OCI-LY3 (cell line): ENCODE data around the gene CDC14B.
A peak's percentile ranks its signal among the peaks of the same experiment; 100 is the strongest.

Experiments
- H2AFZ ChIP-seq: fragments of 200-600, 300-600 bp; shearing (Covaris generic); 2 replicates; pipeline ENCODE4 v1.6.0; 2014; ENCODE audit warnings: antibody characterized with exemption, low read depth, low read length
- H3K27ac ChIP-seq: fragments of 200-600, 300-600 bp; sonication (generic); 2 replicates; pipeline ENCODE4 v1.5.1; 2014; ENCODE audit warnings: mild to moderate bottlenecking, low read length, moderate library complexity, mixed read lengths
- H3K27me3 ChIP-seq: fragments of 200-600, 300-600 bp; sonication (generic); 2 replicates; pipeline ENCODE4 v1.6.1; 2014; ENCODE audit warnings: low read depth, low read length, mixed read lengths
- H3K36me3 ChIP-seq: fragments of 200-600, 300-600 bp; sonication (generic); replicated peaks from 2 replicates; pipeline ENCODE3; 2014; ENCODE audit warnings: low read depth, low read length, mixed read lengths
- H3K4me1 ChIP-seq: fragments of 300-600, 200-600 bp; sonication (generic); 2 replicates; pipeline ENCODE4 v1.6.1; 2014; ENCODE audit warnings: low read length, mixed read lengths
- H3K4me2 ChIP-seq: fragments of 200-600, 300-600 bp; sonication (generic); 2 replicates; pipeline ENCODE4 v1.6.1; 2014; ENCODE audit warnings: low read length, mixed read lengths
- H3K4me3 ChIP-seq: fragments of 300-600, 200-600 bp; sonication (generic); 2 replicates; pipeline ENCODE4 v1.5.1; 2014; ENCODE audit warnings: antibody characterized with exemption, mild to moderate bottlenecking, low read length, moderate library complexity
- H3K79me2 ChIP-seq: fragments of 300-600, 200-600 bp; shearing (Covaris generic); 2 replicates; pipeline ENCODE4 v1.6.1; 2014; ENCODE audit warnings: mild to moderate bottlenecking, low read length, mixed read lengths
- H3K9ac ChIP-seq: fragments of 300-600, 200-600 bp; shearing (Covaris generic); 2 replicates; pipeline ENCODE4 v1.6.0; 2014; ENCODE audit warnings: mild to moderate bottlenecking, low read length, moderate library complexity
- H3K9me3 ChIP-seq: fragments of 200-600, 300-600 bp; shearing (Covaris generic); 2 replicates; pipeline ENCODE4 v1.6.1; 2014; ENCODE audit warnings: low read length, mixed read lengths; ENCODE audit not compliant: insufficient read depth
- H4K20me1 ChIP-seq: fragments of 200-600, 300-600 bp; sonication (generic); 2 replicates; pipeline ENCODE4 v1.6.1; 2016; ENCODE audit warnings: low read length, mixed read lengths; ENCODE audit not compliant: insufficient read depth
- EZH2phosphoT487 ChIP-seq: fragments of 200-600 bp; shearing (Covaris generic); IDR thresholded peaks from 2 replicates; pipeline ENCODE4 v1.6.1; 2018; ENCODE audit warnings: antibody characterized with exemption, mixed run types, low read depth
- TF ChIP-seq, protein P1 (sequence below): fragments of 200-600, 300-600 bp; sonication (generic); IDR thresholded peaks from 2 replicates; pipeline ENCODE4 v1.5.1; 2014; ENCODE audit warnings: antibody characterized with exemption, low read length, low read depth

Gene CDC14B

DNA sequence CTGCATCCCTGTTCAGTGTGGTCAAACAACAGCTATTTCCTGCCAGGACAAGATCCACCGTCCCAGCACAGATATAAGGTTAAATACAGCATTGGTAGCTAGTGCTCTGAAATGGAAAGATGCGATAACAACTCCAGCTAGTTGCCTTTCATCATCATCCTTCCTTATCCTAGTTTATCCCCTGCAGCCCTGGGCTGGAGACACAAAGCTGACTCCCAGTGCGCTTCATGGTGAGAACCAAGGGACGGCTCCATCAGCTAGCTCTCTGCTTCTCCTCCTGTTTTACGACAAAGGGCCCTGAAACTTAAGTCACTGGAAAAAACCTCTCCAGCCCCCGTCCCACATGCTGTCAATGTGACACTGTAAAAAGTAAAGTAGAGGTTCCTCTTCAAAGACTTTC lies 37.9 kb downstream of the CDC14B start:
- no peak overlapping the region for H3K27ac ChIP-seq
- no peaks in the 10 kb centered on the region for H3K36me3 ChIP-seq
- H4K20me1 ChIP-seq: no peaks in the 10 kb centered on the region
- H3K27me3 ChIP-seq: no peaks in the 10 kb centered on the region
- peak overlapping the region; percentile 7; the same call in 1 of the 2 replicates for H2AFZ ChIP-seq
- H3K4me2 ChIP-seq: peak overlapping the region; percentile 16; the same call in 1 of the 2 replicates
- no peaks in the 10 kb centered on the region for H3K79me2 ChIP-seq
- H3K9me3 ChIP-seq: no peaks in the 10 kb centered on the region
- peaks cover 8% of the 10 kb centered on the region; the same call in 1 of the 2 replicates for H3K4me1 ChIP-seq
- H3K4me3 ChIP-seq: no peak overlapping the region
- TF ChIP-seq, protein P1, sequence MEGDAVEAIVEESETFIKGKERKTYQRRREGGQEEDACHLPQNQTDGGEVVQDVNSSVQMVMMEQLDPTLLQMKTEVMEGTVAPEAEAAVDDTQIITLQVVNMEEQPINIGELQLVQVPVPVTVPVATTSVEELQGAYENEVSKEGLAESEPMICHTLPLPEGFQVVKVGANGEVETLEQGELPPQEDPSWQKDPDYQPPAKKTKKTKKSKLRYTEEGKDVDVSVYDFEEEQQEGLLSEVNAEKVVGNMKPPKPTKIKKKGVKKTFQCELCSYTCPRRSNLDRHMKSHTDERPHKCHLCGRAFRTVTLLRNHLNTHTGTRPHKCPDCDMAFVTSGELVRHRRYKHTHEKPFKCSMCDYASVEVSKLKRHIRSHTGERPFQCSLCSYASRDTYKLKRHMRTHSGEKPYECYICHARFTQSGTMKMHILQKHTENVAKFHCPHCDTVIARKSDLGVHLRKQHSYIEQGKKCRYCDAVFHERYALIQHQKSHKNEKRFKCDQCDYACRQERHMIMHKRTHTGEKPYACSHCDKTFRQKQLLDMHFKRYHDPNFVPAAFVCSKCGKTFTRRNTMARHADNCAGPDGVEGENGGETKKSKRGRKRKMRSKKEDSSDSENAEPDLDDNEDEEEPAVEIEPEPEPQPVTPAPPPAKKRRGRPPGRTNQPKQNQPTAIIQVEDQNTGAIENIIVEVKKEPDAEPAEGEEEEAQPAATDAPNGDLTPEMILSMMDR: no peak
- H3K9ac ChIP-seq: no peak overlapping the region

DNA sequence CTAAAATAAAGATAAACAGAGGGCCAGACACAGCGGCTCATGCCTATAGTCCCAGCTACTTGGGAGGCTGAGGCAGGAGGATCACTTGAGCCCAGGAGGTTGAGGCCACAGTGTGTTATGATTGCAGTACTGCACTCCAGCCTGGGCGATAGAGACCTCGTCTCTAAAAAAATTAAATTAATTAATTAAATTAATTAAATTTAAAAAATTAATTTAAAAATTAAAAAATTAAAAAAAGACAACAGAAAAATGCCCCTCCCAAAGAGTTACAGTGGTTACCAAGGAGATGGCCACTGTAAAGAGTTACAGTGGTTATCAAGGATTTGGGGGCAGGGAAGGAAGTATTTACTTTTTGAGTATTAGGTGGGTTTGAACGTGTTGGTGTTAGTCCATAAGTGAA lies 38.3 kb downstream of the CDC14B start:
- H3K79me2 ChIP-seq: no peaks in the 10 kb centered on the region

DNA sequence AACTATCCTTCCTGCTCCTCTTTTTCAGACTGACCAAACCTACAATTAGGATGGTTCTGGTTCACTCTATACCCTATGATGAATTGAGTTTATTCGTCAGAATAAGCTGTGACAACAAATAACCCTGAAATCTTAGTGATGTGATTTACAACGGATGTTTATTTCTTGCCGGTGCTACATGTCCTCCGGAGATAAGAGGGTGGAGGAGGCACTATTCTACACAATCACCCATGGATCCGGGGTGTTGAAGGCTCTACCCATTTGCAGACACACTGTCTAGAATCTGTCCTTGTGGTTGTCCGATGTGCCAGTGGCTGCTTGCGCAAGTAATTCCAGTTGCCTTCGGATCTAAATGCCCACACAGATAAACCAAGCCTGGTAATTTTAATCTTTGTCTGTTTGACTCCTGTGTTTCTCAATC lies 44.7 kb downstream of the CDC14B start:
- Histone ChIP-seq H4K20me1 (no peaks in the 10 kb centered on the region), H3K4me1 (no peaks in the 10 kb centered on the region), H2AFZ (no peak overlapping the region), H3K79me2 (no peaks in the 10 kb centered on the region), H3K9ac (no peak overlapping the region), H3K9me3 (no peaks in the 10 kb centered on the region), H3K4me3 (no peak overlapping the region), H3K27ac (no peak overlapping the region), H3K36me3 (no peaks in the 10 kb centered on the region), H3K4me2 (no peak overlapping the region), H3K27me3 (no peaks in the 10 kb centered on the region)
- TF ChIP-seq, protein P1: no peak
- TF ChIP-seq EZH2phosphoT487: no peak

More for the DNA sequence above, 38.3 kb downstream of the CDC14B start:
- H3K4me2 ChIP-seq: no peak overlapping the region
- H3K4me1 ChIP-seq: peaks cover 8% of the 10 kb centered on the region; the same call in 1 of the 2 replicates
- H3K9ac ChIP-seq: no peak overlapping the region
- TF ChIP-seq, protein P1: no peak
- no peak for TF ChIP-seq EZH2phosphoT487
- no peaks in the 10 kb centered on the region for H3K27me3 ChIP-seq
- H3K27ac ChIP-seq: no peak overlapping the region
- no peaks in the 10 kb centered on the region for H3K9me3 ChIP-seq
- H3K4me3 ChIP-seq: no peak overlapping the region
- no peak overlapping the region for H2AFZ ChIP-seq
- no peaks in the 10 kb centered on the region for H3K36me3 ChIP-seq
- no peaks in the 10 kb centered on the region for H4K20me1 ChIP-seq

DNA sequence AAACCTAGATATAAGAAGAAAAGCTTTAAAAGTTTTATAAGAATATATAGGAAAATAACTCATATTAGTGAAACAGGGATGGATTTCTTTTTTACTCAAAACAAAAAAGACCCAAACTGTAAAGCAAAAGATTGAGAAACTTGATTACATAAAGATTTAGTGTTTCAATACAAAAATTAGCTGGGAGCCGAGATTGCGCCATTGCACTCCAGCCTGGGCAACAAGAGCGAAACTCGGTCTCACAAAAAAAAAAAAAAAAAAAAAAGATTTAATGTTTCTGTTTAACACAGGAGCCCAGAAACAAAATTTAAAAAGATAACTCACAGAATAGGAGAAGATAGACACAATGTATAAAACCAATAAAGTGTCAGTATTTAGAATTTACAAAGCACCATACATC lies 45.2 kb downstream of the CDC14B start:
- Histone ChIP-seq H3K4me2 (no peak overlapping the region), H3K9me3 (no peaks in the 10 kb centered on the region), H3K36me3 (no peaks in the 10 kb centered on the region), H3K27me3 (no peaks in the 10 kb centered on the region), H2AFZ (no peak overlapping the region), H3K79me2 (no peaks in the 10 kb centered on the region), H4K20me1 (no peaks in the 10 kb centered on the region), H3K9ac (no peak overlapping the region), H3K27ac (no peak overlapping the region), H3K4me1 (no peaks in the 10 kb centered on the region), H3K4me3 (no peak overlapping the region)
- TF ChIP-seq, protein P1: no peak
- TF ChIP-seq EZH2phosphoT487: no peak
